BJ (cell line): ENCODE results near the gene LATS1. TPM values are rescaled to one million over a fixed set of nuclear protein-coding genes. Genes with fewer than 3 reads are reported as not detected.

ENCODE experiments used
- CTCF ChIA-PET: fragments of 350-600 bp; formaldehyde crosslinking; extraction: SDS; loops from one replicate; lab custom pipeline; 2021; ENCODE audit warnings: antibody characterized with exemption, inconsistent platforms; lab: Yijun Ruan, JAX
- POLR2A ChIA-PET: fragments of 300-600 bp; sonication (Branson Sonifier 250); formaldehyde crosslinking; extraction: SDS; loops from one replicate; lab custom pipeline; 2021; ENCODE audit warnings: antibody characterized with exemption; lab: Charles Lee
- DNase-seq: peaks from one replicate; pipeline ENCODE4 v3.0.0-alpha.2; 2011; ENCODE audit warnings: low read depth
- H3K27me3 ChIP-seq: 2 replicates; pipeline ENCODE4 v1.6.0; 2011; ENCODE audit warnings: low read length; ENCODE audit not compliant: control insufficient read depth, insufficient read depth
- H3K36me3 ChIP-seq: 2 replicates; pipeline ENCODE4 v1.5.1; 2011; ENCODE audit warnings: low read length; ENCODE audit not compliant: control insufficient read depth, insufficient read depth
- H3K4me3 ChIP-seq: 2 replicates; pipeline ENCODE4 v1.5.1; 2011; ENCODE audit warnings: low read depth, mild to moderate bottlenecking, control low read depth, low read length
- CTCF ChIP-seq: IDR thresholded peaks from 2 replicates; pipeline ENCODE4 v1.5.1; 2011; ENCODE audit warnings: low read depth, mild to moderate bottlenecking, control low read depth, inconsistent platforms, low read length, moderate library complexity; ENCODE audit not compliant: insufficient read depth
- polyA plus RNA-seq: library from polyadenylated mRNA; depleted of rRNA; stranded (reverse); fragments of >200 nt; gene quantifications from 2 replicates; pipeline ENCODE4 v1.2.3, GENCODE V29; 2011; rRNA removed
- small RNA-seq: library from RNA; depleted of rRNA; stranded (forward); fragments of <200 nt; gene quantifications from one replicate; pipeline ENCODE3, GENCODE V24; 2012; ENCODE audit warnings: low replicate concordance, low read depth; ENCODE audit not compliant: insufficient read length

LATS1 gene
- polyA plus RNA-seq, 1 experiment: 12.4 TPM

GRCh38 chr6:149614337-149614736, 103.6 kb downstream of the LATS1 start:
- ChIA-PET POLR2A (no interaction called here), CTCF (no interaction called here)
- DNase-seq: no peak
- no peak for TF ChIP-seq CTCF
- Histone ChIP-seq H3K27me3 (no peaks in the 10 kb centered on the region), H3K36me3 (peaks cover 2% of the 10 kb centered on the region; the same call in 1 of the 2 replicates), H3K4me3 (no peak overlapping the region)

GRCh38 chr6:149608381-149608982, 109.4 kb downstream of the LATS1 start:
- ChIA-PET CTCF (interaction anchor here (0.9 kb wide), 1 partner anchor 21 kb away, joined by 3 read pairs; no protein-coding TSS in a partner anchor), POLR2A (interaction anchor here (0.7 kb wide), 1 partner anchor 29 kb away, joined by 3 read pairs; no protein-coding TSS in a partner anchor)
- Histone ChIP-seq H3K27me3 (no peaks in the 10 kb centered on the region), H3K36me3 (peaks cover 3% of the 10 kb centered on the region; the same call in 1 of the 2 replicates), H3K4me3 (no peak overlapping the region)
- no peak for TF ChIP-seq CTCF
- DNase-seq: no peak

Small RNA genes lying within 50 kb of the gene (small RNA-seq; reads per million reads assigned to genes)
- gene RF00019: not detected

Other genes with a start within 250 kb of the LATS1 start
- gene ZC3H12D, start 233.1 kb downstream of the LATS1 start, polyA plus RNA-seq: 0.02 and 0.04 TPM in 2 replicates
- gene PPIL4, start 172.1 kb downstream of the LATS1 start, polyA plus RNA-seq: 2.6 and 7.4 TPM in 2 replicates
- gene GINM1, start 151.7 kb downstream of the LATS1 start, polyA plus RNA-seq: 38.0 and 52.7 TPM in 2 replicates
- 15.6 and 26.9 TPM in 2 replicates for gene KATNA1, start 69.4 kb downstream of the LATS1 start, polyA plus RNA-seq
- gene NUP43, start 28.4 kb upstream of the LATS1 start, polyA plus RNA-seq: 20.1 and 35.4 TPM in 2 replicates
- 63.2 and 106 TPM in 2 replicates for gene PCMT1, start 31.6 kb upstream of the LATS1 start, polyA plus RNA-seq
- 26.3 and 32.6 TPM in 2 replicates for gene LRP11, start 146.3 kb upstream of the LATS1 start, polyA plus RNA-seq
- 0.22 and 0.31 TPM in 2 replicates for gene RAET1E, start 180.0 kb upstream of the LATS1 start, polyA plus RNA-seq
- 0.77 and 1.1 TPM in 2 replicates for gene RAET1G, start 205.0 kb upstream of the LATS1 start, polyA plus RNA-seq
- 15.1 and 22.8 TPM in 2 replicates for gene ULBP2, start 223.9 kb upstream of the LATS1 start, polyA plus RNA-seq
- gene ULBP1, start 245.8 kb upstream of the LATS1 start, polyA plus RNA-seq: 2.6 TPM in 2 replicates